H1 (cell line): Measurements from ENCODE around the gene MED10. TPM values are rescaled to one million over a fixed set of nuclear protein-coding genes. Genes with fewer than 3 reads are reported as not detected.

ENCODE experiments used
- CTCF ChIA-PET: fragments of 300-600 bp; sonication (Branson Sonifier 250); formaldehyde crosslinking; loops from one replicate; lab custom pipeline; 2021; ENCODE audit not compliant: partially characterized antibody; lab: Charles Lee
- POLR2A ChIA-PET: fragments of 300-600 bp; sonication (Branson Sonifier 250); formaldehyde crosslinking; loops from one replicate; lab custom pipeline; 2021; ENCODE audit warnings: inconsistent platforms; ENCODE audit not compliant: partially characterized antibody; lab: Charles Lee
- DNase-seq, 2 experiments: peaks; one replicate each; pipeline versions ENCODE4 v3.0.0 to v3.0.0-alpha.2; 2010 to 2022; ENCODE audit warnings: low spot score in 2 of 2, low read depth in 1 of 2, mixed read lengths in 1 of 2
- FAIRE-seq: peaks from 2 replicates; lab custom pipeline; 2011; peaks lifted over from hg19 to GRCh38; lab: Jason Lieb, UNC
- H2AFZ ChIP-seq: 2 replicates; pipeline ENCODE4 v1.8.1; 2012; ENCODE audit warnings: low read length, inconsistent platforms
- H2AK5ac ChIP-seq: 2 replicates; pipeline ENCODE4 v1.6.1; 2013; ENCODE audit warnings: low read depth, low read length
- H2BK120ac ChIP-seq: replicated peaks from 2 replicates; pipeline ENCODE3; 2013; ENCODE audit warnings: low read depth, low read length, inconsistent platforms
- H2BK12ac ChIP-seq: 2 replicates; pipeline ENCODE4 v1.6.1; 2013; ENCODE audit warnings: low read depth, low read length
- H2BK15ac ChIP-seq: 2 replicates; pipeline ENCODE4 v1.6.1; 2013; ENCODE audit warnings: low read length
- H2BK20ac ChIP-seq: 2 replicates; pipeline ENCODE4 v1.6.1; 2013; ENCODE audit warnings: low read length
- H2BK5ac ChIP-seq: 2 replicates; pipeline ENCODE4 v1.6.1; 2013; ENCODE audit warnings: low read depth, low read length
- H3K14ac ChIP-seq: 2 replicates; pipeline ENCODE4 v1.6.1; 2013; ENCODE audit warnings: inconsistent platforms; ENCODE audit not compliant: insufficient read length
- H3K18ac ChIP-seq: 2 replicates; pipeline ENCODE4 v1.6.1; 2013; ENCODE audit warnings: low read length; ENCODE audit errors: extremely low read depth
- H3K23ac ChIP-seq: 2 replicates; pipeline ENCODE4 v1.6.1; 2013; ENCODE audit warnings: inconsistent platforms; ENCODE audit not compliant: insufficient read length
- H3K23me2 ChIP-seq: 2 replicates; pipeline ENCODE4 v1.6.1; 2013; ENCODE audit warnings: low read depth, low read length
- H3K27ac ChIP-seq: 2 replicates; pipeline ENCODE4 v1.6.1; 2011; ENCODE audit warnings: low read depth, low read length, inconsistent platforms
- H3K27me3 ChIP-seq, 4 experiments: replicated peaks in 1 of 4; 1 replicate in 1 of 4; 2 replicates in 3 of 4; pipeline versions ENCODE4 v1.6.1 to v1.8.1; 2011 to 2013; ENCODE audit warnings: low read length in 3 of 4, mild to moderate bottlenecking in 3 of 4, inconsistent platforms in 2 of 4, mixed read lengths in 2 of 4, moderate library complexity in 1 of 4; ENCODE audit not compliant: control insufficient read depth in 3 of 4, insufficient read depth in 3 of 4; ENCODE audit errors: extremely low read depth in 1 of 4
- H3K36me3 ChIP-seq, 4 experiments: 2 replicates each; pipeline versions ENCODE4 v1.6.1 to v1.8.1; 2011 to 2013; ENCODE audit warnings: mild to moderate bottlenecking in 4 of 4, low read length in 3 of 4, moderate library complexity in 2 of 4, control low read depth in 1 of 4, inconsistent platforms in 1 of 4; ENCODE audit not compliant: insufficient read depth in 4 of 4, control insufficient read depth in 2 of 4
- H3K4ac ChIP-seq: replicated peaks from 2 replicates; pipeline ENCODE3; 2013; ENCODE audit warnings: low read length, low read depth, mixed read lengths, inconsistent platforms; ENCODE audit not compliant: insufficient read length
- H3K4me1 ChIP-seq, 4 experiments: replicated peaks in 1 of 4; 1 replicate in 1 of 4; 2 replicates in 3 of 4; pipeline versions ENCODE4 v1.6.1 to v1.8.1; 2011 to 2013; ENCODE audit warnings: low read length in 3 of 4, inconsistent platforms in 2 of 4, mixed read lengths in 1 of 4; ENCODE audit not compliant: insufficient read depth in 4 of 4, control insufficient read depth in 3 of 4
- H3K4me2 ChIP-seq, 2 experiments: 2 replicates each; pipeline versions ENCODE4 v1.6.1 to v1.8.1; 2011 to 2013; ENCODE audit warnings: low read depth in 2 of 2, low read length in 2 of 2, control low read depth in 1 of 2, inconsistent platforms in 1 of 2, mild to moderate bottlenecking in 1 of 2; ENCODE audit not compliant: insufficient read depth in 1 of 2
- H3K4me3 ChIP-seq, 4 experiments: fragments of 200-600, 300-600 bp in 1 of 4; sonication (generic), shearing (Covaris generic), sonication (Bioruptor Twin) in 1 of 4; 2 replicates each; pipeline versions ENCODE4 v1.5.1 to v1.8.1; 2011 to 2016; ENCODE audit warnings: low read length in 4 of 4, low read depth in 3 of 4, control low read depth in 2 of 4, inconsistent platforms in 2 of 4, mild to moderate bottlenecking in 2 of 4, mixed read lengths in 1 of 4, moderate library complexity in 1 of 4; ENCODE audit not compliant: insufficient read depth in 2 of 4; ENCODE audit errors: extremely low read depth in 1 of 4
- H3K56ac ChIP-seq: replicated peaks from 2 replicates; pipeline ENCODE3; 2013; ENCODE audit warnings: low read depth, mild to moderate bottlenecking, mixed read lengths, low read length, inconsistent platforms; ENCODE audit not compliant: insufficient read length
- H3K79me1 ChIP-seq: 2 replicates; pipeline ENCODE4 v1.6.1; 2013; ENCODE audit warnings: low read depth, low read length, control low read depth
- H3K79me2 ChIP-seq, 2 experiments: 2 replicates each; pipeline versions ENCODE4 v1.6.1 to v1.8.1; 2012 to 2013; ENCODE audit warnings: low read length in 2 of 2, mild to moderate bottlenecking in 2 of 2, inconsistent platforms in 1 of 2; ENCODE audit not compliant: insufficient read depth in 2 of 2, control insufficient read depth in 1 of 2
- H3K9ac ChIP-seq, 4 experiments: replicated peaks in 1 of 4; 1 replicate in 1 of 4; 2 replicates in 3 of 4; pipeline versions ENCODE4 v1.6.1 to v1.8.1; 2011 to 2013; ENCODE audit warnings: low read depth in 3 of 4, low read length in 3 of 4, control low read depth in 2 of 4, mild to moderate bottlenecking in 2 of 4, moderate library complexity in 2 of 4, inconsistent platforms in 1 of 4; ENCODE audit errors: extremely low read depth in 1 of 4
- H3K9me3 ChIP-seq, 2 experiments: 2 replicates each; pipeline versions ENCODE4 v1.6.1 to v1.8.1; 2012 to 2013; ENCODE audit warnings: mild to moderate bottlenecking in 2 of 2, moderate library complexity in 2 of 2, control low read depth in 1 of 2, inconsistent platforms in 1 of 2, low read depth in 1 of 2, low read length in 1 of 2, mixed read lengths in 1 of 2; ENCODE audit not compliant: insufficient read depth in 2 of 2
- H4K20me1 ChIP-seq, 2 experiments: replicated peaks in 1 of 2; 2 replicates each; pipeline versions ENCODE3 to v1.8.1; 2011 to 2013; ENCODE audit warnings: inconsistent platforms in 2 of 2, low read length in 2 of 2, mild to moderate bottlenecking in 1 of 2; ENCODE audit not compliant: insufficient read depth in 2 of 2, control insufficient read depth in 1 of 2
- H4K5ac ChIP-seq: 2 replicates; pipeline ENCODE4 v1.6.1; 2013; ENCODE audit warnings: low read length, low read depth, mixed read lengths, inconsistent platforms; ENCODE audit not compliant: insufficient read length
- H4K8ac ChIP-seq: 2 replicates; pipeline ENCODE4 v1.8.0; 2013; ENCODE audit warnings: mild to moderate bottlenecking, moderate library complexity, low read length, inconsistent platforms; ENCODE audit not compliant: insufficient read depth; ENCODE audit errors: extremely low read depth
- H4K91ac ChIP-seq: replicated peaks from 2 replicates; pipeline ENCODE3; 2013; ENCODE audit warnings: low read length, mixed read lengths, inconsistent platforms; ENCODE audit not compliant: insufficient read length
- BRCA1 ChIP-seq: IDR thresholded peaks from 2 replicates; pipeline ENCODE4 v1.6.1; 2012; ENCODE audit warnings: low read depth, low read length, improper control_type of control experiment
- CBX5 ChIP-seq: fragments of 300-800, 300-1000 bp; sonication (generic); IDR thresholded peaks from 2 replicates; pipeline ENCODE4 v1.7.1; 2016; ENCODE audit warnings: antibody characterized with exemption, low read length, low read depth
- KDM4A ChIP-seq: IDR thresholded peaks from one replicate; pipeline ENCODE4 v1.7.1; 2012; ENCODE audit warnings: low read depth, mild to moderate bottlenecking, moderate library complexity, low read length, inconsistent platforms; ENCODE audit not compliant: severe bottlenecking
- PHF8 ChIP-seq: fragments of 200-600 bp; sonication (generic); conservative IDR thresholded peaks from 2 replicates; pipeline ENCODE4 v1.7.1; 2012; ENCODE audit warnings: low read depth, mild to moderate bottlenecking, inconsistent platforms, low read length, moderate library complexity
- RAD21 ChIP-seq, 2 experiments: IDR thresholded peaks in 1 of 2; conservative IDR thresholded peaks in 1 of 2; 2 replicates each; pipeline ENCODE4 v1.6.1; 2011; ENCODE audit warnings: low read depth in 2 of 2, low read length in 2 of 2, improper control_type of control experiment in 1 of 2, inconsistent platforms in 1 of 2, mild to moderate bottlenecking in 1 of 2, moderate library complexity in 1 of 2
- RFX5 ChIP-seq: IDR thresholded peaks from 2 replicates; pipeline ENCODE4 v1.6.1; 2011; ENCODE audit warnings: low read depth, low read length, improper control_type of control experiment, borderline replicate concordance
- RNF2 ChIP-seq: fragments of 200-900, 300-1000 bp; sonication (generic); IDR thresholded peaks from 2 replicates; pipeline ENCODE4 v1.7.1; 2016; ENCODE audit warnings: borderline replicate concordance, low read depth, mild to moderate bottlenecking, antibody characterized with exemption, low read length; ENCODE audit not compliant: poor library complexity, severe bottlenecking; ENCODE audit errors: missing control alignments
- SAP30 ChIP-seq: fragments of 300-600 bp; sonication (generic); IDR thresholded peaks from 2 replicates; pipeline ENCODE4 v1.7.1; 2012; ENCODE audit warnings: low read length, moderate library complexity, mild to moderate bottlenecking, inconsistent platforms; ENCODE audit not compliant: insufficient read depth, insufficient replicate concordance
- SUZ12 ChIP-seq: fragments of 200-600 bp; sonication (generic); IDR thresholded peaks from 2 replicates; pipeline ENCODE4 v1.6.1; 2012; ENCODE audit warnings: mild to moderate bottlenecking, inconsistent platforms, low read length, moderate library complexity, mixed read lengths
- TAF7 ChIP-seq: optimal IDR thresholded peaks from 2 replicates; pipeline ENCODE3; 2011; ENCODE audit warnings: low read depth, mild to moderate bottlenecking, inconsistent platforms, low read length, moderate library complexity, borderline replicate concordance
- TCF12 ChIP-seq: IDR thresholded peaks from 2 replicates; pipeline ENCODE4 v1.6.1; 2011; ENCODE audit warnings: low read depth, mild to moderate bottlenecking, low read length
- ZNF274 ChIP-seq: IDR thresholded peaks from 2 replicates; pipeline ENCODE4 v1.7.0; 2012; ENCODE audit warnings: low read length, borderline replicate concordance; ENCODE audit errors: extremely low read depth
- WGBS, 2 experiments: shearing (Covaris generic) in 1 of 2; methylation state at CpG; one replicate each; pipeline versions ENCODE4 v1.1.6 to v1.1.7; 2013 to 2015; ENCODE audit warnings: low lambda C conversion rate in 2 of 2, mixed read lengths in 2 of 2, inconsistent platforms in 1 of 2, low coverage in 1 of 2, missing lambda C conversion rate in 1 of 2; ENCODE audit not compliant: insufficient replicate concordance in 2 of 2, insufficient coverage in 1 of 2, insufficient read length in 1 of 2; ENCODE audit errors: extremely low coverage in 1 of 2, missing lambda C conversion rate in 1 of 2; 5-methylcytosine and 5-hydroxymethylcytosine counted together
- polyA plus RNA-seq, 7 experiments: library from polyadenylated mRNA; depleted of rRNA in 3 of 7; stranded (reverse) in 5 of 7; unstranded in 2 of 7; fragments of >200 nt in 5 of 7; fragments of 200-250 nt in 2 of 7; gene quantifications; 1 replicate in 5 of 7; 2 replicates in 1 of 7; 4 replicates in 1 of 7; pipeline versions ENCODE4 v1.2.1 to v1.2.3, GENCODE V29; 2011 to 2013; ENCODE audit warnings: missing spikeins in 2 of 7, mixed read lengths in 2 of 7
- total RNA-seq: library from RNA; stranded (reverse); fragmentation: NEBNext Ultra II Directional; extraction: Animal tissue kit (Norgen Biotek cat#: 25700); gene quantifications from 2 replicates; pipeline ENCODE4 v1.2.1, GENCODE V29; 2021
- TF ChIP-seq, protein P1 (sequence below): IDR thresholded peaks from 2 replicates; pipeline ENCODE4 v1.6.1; 2011; ENCODE audit warnings: low read depth, mild to moderate bottlenecking, low read length; ENCODE audit not compliant: insufficient read depth

Gene MED10
- total and polyA plus RNA-seq, 2 of the 8 experiments (the other 6 are each of a cell fraction or from before 2014, with no cell fraction given), result 20.1 to 23.2 TPM

GRCh38 chr5:6408260-6408596, 29.9 kb upstream of the MED10 start:
- Histone ChIP-seq H3K4me1 (no peaks in the 10 kb centered on the region), H3K36me3 (no peaks in the 10 kb centered on the region), H2BK20ac (no peak overlapping the region), H3K4ac (no peak overlapping the region), H4K20me1 (no peaks in the 10 kb centered on the region), H3K23me2 (no peaks in the 10 kb centered on the region), H4K91ac (no peak overlapping the region), H3K9ac (no peak overlapping the region), H2BK5ac (no peak overlapping the region), H3K27me3 (peaks cover 0 to 1% (median 0%) of the 10 kb centered on the region in 4 experiments; a peak in 1 of 7 replicates), H4K8ac (no peak overlapping the region), H2AK5ac (no peak overlapping the region), H3K27ac (no peak overlapping the region), H2BK120ac (no peak overlapping the region), H3K56ac (no peak overlapping the region), H3K14ac (no peak overlapping the region), H3K4me2 (no peak overlapping the region), H3K4me3 (no peak overlapping the region), H4K5ac (no peak overlapping the region), H3K18ac (no peak overlapping the region), H3K23ac (no peak overlapping the region), H3K79me1 (no peaks in the 10 kb centered on the region), H3K79me2 (no peaks in the 10 kb centered on the region), H2BK12ac (no peak overlapping the region), H3K9me3 (no peaks in the 10 kb centered on the region), H2BK15ac (no peak overlapping the region), H2AFZ (no peak overlapping the region)
- ChIA-PET POLR2A (interaction anchor here (0.6 kb wide), 1 partner anchor 39 kb away, joined by 3 read pairs; no protein-coding TSS in a partner anchor), CTCF (no interaction called here)
- 97% methylated on average over 5 of the region's 5 CpGs; no CpG with 5 or more reads in 1 of the 2 experiments for WGBS, 2 experiments
- FAIRE-seq, result no peak
- no peak for DNase-seq
- TF ChIP-seq ZNF274 (no peak), CBX5 (no peak), BRCA1 (no peak), TAF7 (no peak), SUZ12 (no peak), RNF2 (no peak), KDM4A (no peak), PHF8 (no peak), SAP30 (no peak), RFX5 (no peak), RAD21 (IDR thresholded peaks at IDR 0.05 in 1 of 2, conservative IDR thresholded peaks at IDR 0.05 in 1 of 2; ENCODE audit: low read depth in 2 of 2, low read length in 2 of 2) (no peak), TCF12 (no peak)
- TF ChIP-seq, protein P1, sequence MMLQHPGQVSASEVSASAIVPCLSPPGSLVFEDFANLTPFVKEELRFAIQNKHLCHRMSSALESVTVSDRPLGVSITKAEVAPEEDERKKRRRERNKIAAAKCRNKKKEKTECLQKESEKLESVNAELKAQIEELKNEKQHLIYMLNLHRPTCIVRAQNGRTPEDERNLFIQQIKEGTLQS, result no peak
